GM21528 (cell line): Measurements from ENCODE around the gene PML.
A peak's percentile ranks its signal among the peaks of the same experiment; 100 is the strongest.
"Not testable (repeated sequence)": the region's sequence is repeated elsewhere in the genome, so short reads cannot be mapped to it uniquely, and the experiment has no call there.

Experiments
- ATAC-seq: cut with Tn5 transposase; IDR thresholded peaks from one replicate; pipeline ENCODE4 v1.9.1; 2021; ENCODE audit warnings: mild to moderate bottlenecking, moderate library complexity; ENCODE audit not compliant: unreplicated experiment, low FRiP score

The PML gene

DNA sequence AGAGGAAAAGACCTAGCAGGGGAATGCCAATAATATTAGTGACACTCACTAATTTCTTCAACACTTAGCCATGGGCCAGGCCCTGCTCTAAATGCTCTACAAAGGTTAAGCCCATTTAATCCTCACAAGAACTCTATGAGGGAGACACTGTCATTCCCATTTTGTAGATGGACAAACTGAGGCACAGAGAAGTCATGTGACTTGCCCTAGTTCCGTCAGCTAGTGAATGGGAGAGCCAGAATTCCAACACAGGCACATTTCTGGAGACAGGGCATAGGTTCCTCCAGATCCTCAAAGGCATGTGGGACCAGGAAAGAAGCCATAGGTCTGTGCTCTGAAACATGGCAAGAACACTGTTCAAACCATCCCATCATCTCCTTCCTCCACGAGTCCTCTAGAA lies 36.7 kb upstream of the PML start:
- ATAC-seq, result no peak

DNA sequence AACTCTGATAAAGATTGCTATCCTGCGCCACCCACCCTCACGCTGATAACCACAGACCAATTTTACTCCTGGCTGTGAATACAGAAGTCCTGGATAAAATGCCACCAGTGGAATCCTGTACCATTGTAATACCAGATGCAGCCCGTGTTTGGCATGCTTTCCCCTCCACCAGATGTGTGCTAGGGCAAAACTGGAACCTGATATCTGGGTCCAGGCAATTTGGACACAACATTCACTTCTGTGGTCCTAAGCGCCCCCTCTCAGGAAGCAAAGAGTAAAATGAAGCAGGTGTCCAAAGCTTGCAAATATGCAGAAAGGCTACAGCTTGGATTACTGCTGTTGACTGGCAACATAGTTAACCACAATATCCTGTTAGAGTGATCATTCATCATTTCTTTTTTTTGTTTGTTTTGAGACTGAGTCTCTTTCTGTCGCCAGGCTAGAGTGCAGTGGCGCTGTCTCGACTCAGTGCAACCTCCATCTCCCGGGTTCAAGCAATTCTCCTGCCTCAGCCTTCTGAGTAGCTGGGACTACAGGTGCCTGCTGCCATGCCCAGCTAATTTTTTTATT lies 35.4 kb upstream of the PML start:
- no peak for ATAC-seq

DNA sequence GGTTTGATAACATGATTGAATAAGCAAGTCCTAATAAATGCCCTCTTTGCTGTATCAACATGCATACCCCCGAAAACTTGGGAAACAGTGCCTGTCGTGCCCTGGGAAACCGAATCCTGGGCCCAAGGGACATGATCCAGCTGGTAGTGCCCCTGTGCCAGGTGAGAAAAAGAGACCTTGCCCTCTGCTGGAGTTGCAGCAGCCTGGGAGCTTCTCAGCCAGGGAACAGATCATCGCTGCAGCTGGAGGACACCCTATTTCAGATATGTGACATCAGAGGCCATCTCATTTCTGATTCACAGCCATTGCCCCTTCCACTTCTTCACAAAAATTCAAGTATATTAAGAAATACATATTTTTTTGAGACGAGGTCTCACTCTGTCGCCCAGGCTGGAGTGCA lies 34.7 kb upstream of the PML start:
- no peak for ATAC-seq

DNA sequence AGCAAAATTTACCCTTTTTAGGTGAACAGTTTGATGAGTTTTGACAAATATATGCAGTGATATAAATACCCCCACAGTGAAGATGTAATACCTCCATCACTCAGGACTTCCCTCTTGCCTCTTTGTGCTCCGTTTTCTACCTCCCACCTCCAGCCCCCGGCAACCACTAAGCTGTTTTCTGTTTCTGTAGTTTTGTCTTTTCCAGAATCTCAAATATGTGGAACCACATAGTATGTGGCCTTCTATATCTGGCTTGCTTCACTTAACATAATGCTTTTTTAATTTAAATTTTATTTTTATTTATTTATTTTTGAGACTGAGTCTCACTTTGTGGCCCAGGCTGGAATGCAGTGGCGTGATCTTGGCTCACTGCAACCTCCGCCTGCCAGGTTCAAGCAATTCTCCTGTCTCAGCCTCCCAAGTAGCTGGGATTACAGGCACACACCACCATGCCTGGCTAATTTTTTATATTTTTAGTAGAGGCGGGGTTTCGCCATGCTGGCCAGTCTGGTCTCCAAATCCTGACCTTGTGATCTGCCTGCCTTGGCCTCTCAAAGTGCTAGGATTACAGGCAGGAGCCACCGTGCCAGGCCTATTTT lies 33.9 kb upstream of the PML start:
- not testable (repeated sequence) for ATAC-seq

DNA sequence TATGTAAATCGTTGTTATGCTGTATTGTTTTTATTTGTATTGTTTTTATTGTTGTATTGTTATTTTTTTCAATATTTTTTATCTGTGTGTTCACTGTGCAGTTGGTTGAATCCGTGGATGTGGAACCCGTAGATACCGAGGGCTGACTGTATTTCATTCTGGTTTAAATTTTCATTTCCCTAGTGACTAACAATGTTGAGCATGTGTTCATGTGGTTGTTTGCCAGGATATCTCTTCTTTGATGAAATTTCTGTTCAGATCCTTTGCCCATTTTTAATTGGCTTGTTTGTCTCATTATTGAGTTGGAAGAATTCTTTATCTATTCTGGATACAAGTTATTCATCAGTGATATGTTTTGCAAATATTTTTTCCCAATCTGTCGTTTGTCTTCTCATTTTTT lies 32.1 kb upstream of the PML start:
- no peak for ATAC-seq

DNA sequence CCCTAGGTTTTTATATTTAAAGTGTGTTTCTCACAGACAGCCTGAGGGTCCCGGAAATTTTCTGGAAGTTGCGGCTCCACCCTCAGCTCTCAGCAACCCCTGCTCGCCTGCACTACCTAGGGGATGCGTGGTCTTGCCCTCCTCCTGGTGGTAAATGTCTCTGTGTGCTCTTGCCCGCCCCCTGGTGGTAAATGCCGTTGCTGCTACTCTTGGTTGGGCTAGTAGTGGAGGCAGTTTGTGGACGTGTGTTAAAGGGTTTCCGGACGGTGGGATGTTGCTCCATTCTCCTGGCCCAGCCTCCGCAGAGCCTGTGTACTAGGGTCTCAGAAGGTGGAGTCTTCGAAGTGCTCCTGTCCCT lies 29.8 kb upstream of the PML start:
- ATAC-seq, result peak; percentile 51

DNA sequence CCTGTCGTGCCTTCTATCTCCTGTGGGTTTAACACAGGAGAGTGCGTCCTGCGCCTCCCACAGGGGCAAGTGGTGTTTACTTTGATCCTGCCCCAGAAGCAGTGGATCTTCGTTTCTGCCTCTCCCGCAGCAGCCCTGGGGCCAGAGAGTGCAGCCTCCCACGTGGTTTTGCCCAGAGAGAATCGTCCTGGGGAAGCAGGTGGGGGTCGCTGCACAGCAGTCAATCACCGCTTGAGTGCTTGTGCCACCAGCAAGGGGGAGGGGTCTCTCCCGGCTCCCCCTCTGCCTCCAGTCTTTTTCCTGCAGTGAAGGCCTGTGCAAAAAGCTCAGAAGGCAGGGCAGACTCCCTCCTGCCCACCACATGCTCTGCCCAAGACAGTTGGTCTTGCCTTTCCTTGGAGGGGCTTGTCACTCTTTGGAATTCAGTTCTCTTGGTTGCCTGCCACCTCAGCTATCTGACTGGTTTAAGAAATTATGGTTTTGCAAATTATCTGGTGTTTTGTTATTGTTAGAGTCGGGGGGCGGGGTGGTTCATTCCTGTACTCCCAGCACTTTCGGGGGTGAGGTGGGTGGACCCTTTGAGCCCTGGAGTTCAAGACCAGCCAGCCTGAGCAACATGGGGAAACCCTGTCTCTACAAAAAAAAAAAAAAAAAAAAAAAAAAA lies 29.3 kb upstream of the PML start:
- peak; percentile 26 for ATAC-seq

DNA sequence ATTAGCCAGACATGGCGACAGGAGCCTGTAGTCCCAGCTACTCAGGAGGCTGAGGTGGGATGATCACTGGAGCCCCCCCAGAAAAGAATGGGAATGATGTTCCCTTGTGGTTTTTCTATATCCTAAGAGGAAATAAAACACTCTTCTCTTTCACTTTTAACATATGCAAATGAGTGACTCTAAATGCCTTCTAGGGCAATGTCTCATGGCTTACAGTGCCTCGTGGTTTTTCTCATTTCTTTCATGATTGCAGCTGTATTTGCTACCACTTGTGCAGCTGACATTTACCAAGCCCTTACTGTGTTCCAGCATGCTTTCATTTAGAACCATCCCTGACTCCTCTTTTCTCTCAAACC lies 28.8 kb upstream of the PML start:
- ATAC-seq, result peak; percentile 68

DNA sequence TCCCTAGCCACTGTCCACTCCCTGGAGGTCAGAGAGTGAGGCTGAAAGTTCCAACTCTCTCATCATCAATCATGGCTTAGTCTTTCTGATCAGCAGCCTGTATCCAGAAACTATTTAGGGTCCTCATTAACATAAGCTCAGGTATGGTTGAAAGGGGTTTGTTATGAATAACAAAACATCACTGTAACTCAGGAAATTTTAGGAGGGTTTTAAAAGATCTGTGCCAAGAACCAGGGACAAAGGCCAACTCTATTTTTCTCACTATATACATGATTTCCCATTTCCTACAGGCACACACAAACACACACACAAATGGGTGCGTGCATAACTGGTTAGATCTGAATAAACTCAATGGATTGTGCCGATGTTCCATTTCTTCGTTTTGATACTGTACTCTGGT lies 26.1 kb upstream of the PML start:
- ATAC-seq, result no peak

DNA sequence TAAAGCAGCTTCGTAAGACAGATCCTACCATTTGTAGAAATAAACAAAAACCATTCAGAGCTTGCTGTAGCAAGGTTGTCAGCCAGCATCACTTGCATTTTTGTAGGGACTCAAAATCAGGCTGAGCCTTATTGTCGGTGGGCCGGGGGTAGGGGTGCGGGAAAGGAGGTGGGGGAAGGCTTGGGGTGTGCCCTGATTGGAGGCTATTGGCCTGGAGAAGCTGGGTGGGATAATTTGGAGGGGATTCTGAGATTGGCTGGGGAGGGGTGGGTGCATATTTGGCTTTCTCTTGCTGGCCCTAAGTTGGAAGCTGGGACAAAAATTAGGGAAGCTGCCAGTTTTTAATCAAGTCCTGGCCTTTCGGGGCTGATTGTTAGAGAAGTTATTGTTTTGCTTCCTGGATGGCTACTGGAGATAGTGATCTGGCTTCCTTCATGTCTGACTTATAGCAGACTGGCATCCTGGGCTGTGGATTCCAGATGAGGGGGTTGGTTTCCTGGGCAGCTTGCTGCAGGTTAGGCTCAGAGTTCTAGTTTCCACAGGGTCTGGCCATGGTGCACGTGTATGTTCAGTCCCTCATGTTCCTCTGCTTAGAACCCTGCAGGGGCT lies 25.3 kb upstream of the PML start:
- ATAC-seq, result no peak

DNA sequence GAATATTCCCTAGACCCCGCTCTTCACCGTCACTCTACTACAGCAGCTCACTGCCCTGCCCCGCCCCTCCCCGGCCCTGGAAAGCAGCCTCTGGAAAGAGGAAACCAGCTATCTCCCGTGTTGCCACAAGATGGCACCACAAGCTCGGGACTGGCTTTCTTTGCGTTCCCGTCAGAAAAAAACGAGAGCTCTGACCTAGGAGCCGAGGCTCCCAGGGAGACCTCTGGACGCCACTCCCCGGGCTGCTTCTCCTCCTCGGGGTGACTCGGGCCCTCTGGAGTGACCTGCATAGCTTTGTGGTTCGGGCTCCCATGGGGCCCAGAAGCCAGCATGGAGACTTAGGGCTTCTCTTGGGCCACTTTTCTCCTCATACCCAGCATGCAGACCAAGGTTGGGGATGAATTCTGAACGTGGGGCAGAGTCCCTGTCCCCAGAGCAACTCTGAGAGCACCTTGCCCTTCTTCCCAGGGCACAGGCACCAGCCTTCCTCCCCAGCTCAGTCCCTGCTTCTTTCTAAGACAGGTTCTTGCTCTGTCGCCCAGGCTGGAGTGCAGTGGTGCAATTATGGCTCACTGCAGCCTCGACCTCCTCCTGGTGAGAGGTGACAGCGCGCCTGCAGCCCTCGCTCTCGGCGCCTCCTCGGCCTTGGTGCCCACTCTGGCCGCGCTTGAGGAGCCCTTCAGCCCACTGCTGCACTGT lies 21.4 kb upstream of the PML start:
- no peak for ATAC-seq

DNA sequence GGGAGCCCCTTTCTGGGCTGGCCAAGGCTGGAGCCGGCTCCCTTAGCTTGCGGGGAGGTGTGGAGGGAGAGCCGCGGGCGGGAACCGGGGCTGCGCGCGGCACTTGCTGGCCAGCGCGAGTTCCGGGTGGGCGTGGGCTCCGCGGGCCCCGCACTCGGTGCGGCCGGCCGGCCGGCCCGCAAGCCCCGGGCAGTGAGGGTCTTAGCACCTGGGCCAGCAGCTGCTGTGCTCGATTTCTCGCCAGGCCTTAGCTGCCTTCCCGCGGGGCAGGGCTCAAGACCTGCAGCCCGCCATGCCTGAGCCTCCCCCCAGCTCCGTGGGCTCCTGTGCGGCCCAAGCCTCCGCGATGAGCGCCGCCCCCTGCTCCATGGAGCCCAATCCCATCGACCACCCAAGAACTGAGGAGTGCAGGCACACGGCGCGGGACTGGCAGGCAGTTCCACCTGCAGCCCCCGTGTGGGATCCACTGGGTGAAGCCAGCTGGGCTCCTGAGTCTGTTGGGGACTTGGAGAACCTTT lies 20.8 kb upstream of the PML start:
- ATAC-seq, result not testable (repeated sequence)

DNA sequence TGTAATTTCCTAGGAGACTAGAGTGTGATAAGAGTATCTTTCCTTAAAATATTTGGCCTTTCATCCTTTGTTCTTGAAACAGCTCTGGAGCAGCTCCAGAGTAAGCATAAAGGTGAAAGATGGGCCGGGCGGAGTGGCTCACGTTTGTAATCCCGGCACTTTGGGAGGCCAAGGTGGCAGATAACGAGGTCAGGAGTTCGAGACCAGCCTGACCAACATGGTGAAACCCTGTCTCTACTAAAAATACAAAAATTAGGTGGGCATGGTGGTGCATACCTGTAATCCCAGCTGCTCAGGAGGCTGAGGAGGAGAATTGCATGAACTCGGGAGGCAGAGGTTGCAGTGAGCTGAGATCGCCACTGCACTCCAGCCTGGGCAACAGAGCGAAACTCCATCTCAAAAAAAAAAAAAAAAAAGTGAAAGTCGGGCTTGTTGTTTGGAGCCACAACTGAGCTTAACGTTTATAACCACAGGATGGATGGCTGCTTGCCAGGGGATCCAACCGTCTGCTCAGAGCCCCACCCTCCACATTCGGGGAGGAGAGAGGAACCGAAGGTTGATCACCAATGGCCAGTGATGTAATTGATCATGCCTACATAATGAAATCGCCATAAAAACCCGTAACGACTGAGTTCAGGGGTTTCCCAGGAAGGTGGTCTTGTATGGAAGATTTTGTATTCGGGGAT lies 18.9 kb upstream of the PML start:
- ATAC-seq, result not testable (repeated sequence)

DNA sequence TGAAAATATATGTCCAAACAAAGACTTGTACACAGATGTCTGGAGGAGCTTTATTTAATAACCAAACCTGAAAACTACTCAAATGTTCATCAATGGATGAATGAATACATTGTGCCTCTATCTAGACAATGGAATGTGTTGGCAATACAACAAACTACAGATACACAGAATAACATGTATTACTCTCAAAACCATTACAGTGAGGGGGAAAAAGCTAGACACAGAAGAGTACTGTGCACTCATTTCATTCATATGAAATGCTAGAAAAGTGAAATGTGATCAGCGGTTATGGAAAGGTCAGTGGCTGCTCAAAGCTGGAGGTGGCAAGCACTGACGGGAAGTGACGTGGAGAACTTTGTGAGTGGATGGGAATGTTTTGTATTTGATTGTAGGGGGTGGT lies 15.6 kb upstream of the PML start:
- ATAC-seq, result no peak

DNA sequence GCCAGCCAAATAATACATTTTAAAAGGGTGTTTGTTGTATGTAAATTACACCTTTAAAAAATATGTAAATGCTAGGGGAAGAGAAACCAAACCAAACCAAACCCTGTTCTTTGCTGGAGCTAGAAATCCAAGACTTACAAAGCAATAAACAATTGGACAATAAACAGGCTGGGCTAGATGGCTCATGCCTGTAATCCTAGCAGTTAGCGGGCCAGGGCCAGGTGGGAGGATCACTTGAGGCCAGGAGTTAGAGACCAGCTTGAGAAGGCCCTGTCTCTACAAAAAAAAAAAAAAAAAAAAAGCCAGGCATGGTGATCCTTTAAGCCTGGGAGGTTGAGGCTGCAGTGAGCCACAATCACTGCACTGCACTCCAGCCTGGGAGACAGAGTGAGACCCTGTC lies 14.9 kb upstream of the PML start:
- ATAC-seq, result no peak

DNA sequence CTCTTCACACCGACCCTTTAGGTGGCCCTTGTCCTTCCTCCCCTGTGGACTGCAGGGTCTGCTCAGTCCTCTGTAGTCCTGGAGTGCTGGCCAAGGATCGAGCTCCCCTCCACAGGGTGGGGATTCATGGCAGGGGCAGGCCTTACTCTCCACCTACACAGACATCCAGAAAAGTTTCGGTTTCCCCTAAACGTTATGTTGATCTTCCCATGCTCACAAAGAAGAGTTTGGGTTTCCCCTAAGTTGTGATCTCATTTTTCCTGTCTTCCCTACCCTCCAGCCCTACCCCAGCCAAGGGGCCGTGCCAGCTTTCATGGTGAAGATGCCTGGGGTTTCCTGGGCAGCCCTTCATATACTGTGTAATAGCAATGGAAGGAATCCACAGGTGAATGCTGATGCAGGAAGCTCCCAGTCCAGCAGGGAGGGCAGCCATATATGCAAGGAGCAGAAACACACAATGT lies 12.7 kb upstream of the PML start:
- ATAC-seq, result no peak

DNA sequence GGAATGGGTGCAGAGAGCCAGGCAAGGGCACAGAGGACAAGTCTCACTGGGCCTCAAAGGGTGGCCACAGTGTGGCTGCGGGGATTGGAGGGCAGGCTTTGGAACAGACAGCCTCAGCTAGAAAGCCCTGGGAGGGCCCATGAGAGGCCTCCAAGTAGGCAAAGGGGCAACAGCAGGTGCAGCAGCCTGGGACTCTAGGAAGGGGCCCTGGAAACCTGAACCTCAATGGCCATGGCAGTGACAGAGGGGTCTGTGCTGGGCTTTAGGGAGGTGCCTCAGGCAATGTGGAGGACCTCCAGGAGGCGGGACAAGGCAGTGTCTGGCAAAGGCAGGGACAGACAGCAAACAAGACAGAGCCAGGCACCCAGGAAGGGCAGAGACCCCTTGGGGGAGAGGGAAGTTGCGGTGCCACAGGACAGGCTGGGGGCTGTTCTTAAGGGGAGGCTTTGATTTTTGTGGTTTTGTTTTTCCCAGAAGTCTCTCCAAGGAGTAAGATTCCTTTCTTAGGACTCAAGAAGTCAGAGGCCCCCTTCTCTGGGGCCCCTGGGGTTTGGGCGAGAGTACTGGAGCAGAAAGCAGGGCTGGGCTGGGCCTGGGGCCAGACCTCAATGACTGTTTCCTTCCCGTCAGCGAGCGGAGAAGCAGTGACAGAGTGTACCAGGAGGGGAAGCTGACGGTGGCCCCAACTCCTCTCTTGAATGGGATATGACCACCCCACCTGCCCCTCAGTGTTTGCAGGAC lies 12.1 kb upstream of the PML start:
- ATAC-seq, result no peak

DNA sequence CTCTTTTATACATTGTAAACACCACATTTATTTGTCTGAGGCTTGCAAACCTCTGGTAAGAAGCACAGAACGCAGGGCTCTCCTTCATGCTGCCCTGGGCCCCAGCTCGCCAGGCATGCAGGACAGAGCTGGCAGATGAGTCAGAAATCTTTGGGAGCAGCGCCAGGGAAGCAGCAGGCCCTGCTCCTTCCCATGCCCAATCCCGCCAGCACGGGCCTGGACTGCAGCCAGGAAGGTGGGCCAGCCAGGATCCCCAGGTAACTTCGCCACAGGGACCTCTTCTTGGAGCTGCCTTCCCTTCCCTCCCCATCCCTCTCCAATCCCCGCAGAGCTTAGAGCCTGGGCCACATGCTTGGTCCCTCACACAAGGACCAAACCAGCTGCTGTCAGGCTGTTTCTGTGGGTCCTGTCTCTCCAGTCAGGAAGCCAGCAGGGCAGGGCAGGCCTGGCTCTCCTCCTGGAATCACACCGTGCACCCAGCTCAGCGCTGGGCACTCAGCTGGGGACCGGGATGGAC lies 11.2 kb upstream of the PML start:
- ATAC-seq, result no peak

DNA sequence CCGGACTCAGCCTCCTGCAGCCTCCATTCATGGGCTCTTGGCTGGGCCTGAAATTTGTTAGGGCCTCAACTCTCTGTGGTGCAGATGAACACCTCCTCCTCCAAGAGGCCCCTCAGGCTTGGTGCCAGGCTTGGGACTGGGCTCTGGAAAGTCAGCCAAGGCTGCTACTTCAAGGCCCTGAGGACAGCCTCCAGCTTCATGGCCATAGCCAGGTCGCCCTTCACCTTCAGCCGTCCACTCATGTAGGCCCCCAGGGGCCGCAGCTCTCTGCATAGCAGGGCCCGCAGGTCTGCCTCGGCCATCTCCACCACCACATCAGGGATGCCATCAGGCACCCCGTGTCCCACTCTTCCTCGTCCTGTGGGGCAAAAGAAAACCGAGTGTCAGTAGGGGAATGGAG lies 10.7 kb upstream of the PML start:
- ATAC-seq, result no peak
